B cell (primary cell): ENCODE results near the gene PRM2. TPM values are rescaled to one million over a fixed set of nuclear protein-coding genes. Genes with fewer than 3 reads are reported as not detected.

ENCODE experiments used
- ATAC-seq: fragments of 200-7000 bp; cut with Tn5 transposase; one replicate; pipeline ENCODE4 v1.10.0; 2021; ENCODE audit warnings: low read depth, mild to moderate bottlenecking, moderate number of reproducible peaks, moderate library complexity
- CTCF ChIA-PET: fragments of 350-600 bp; sonication (Branson Sonifier 250); formaldehyde crosslinking; loops from one replicate; lab custom pipeline; 2021; ENCODE audit warnings: antibody characterized with exemption, inconsistent platforms; lab: Charles Lee
- POLR2A ChIA-PET: fragments of 350-600 bp; sonication (Branson Sonifier 250); formaldehyde crosslinking; loops from one replicate; lab custom pipeline; 2021; ENCODE audit warnings: antibody characterized with exemption; lab: Charles Lee
- DNase-seq: peaks from one replicate; pipeline ENCODE4 v3.0.0; 2013
- H2AFZ ChIP-seq: 2 replicates; pipeline ENCODE4 v1.6.1; 2012; ENCODE audit warnings: mild to moderate bottlenecking, low read depth, low read length; ENCODE audit not compliant: insufficient read depth, poor library complexity, severe bottlenecking
- H3K27ac ChIP-seq, 2 donors: 1 replicate in 1 of 2; 2 replicates in 1 of 2; pipeline ENCODE4 v1.5.1; 2012 to 2013; ENCODE audit warnings: low read length in 2 of 2, mild to moderate bottlenecking in 2 of 2, moderate library complexity in 1 of 2
- H3K27me3 ChIP-seq, 4 experiments: fragments of 200-600 bp in 1 of 4; sonication (generic) in 1 of 4; replicated peaks in 1 of 4; 1 replicate in 2 of 4; 2 replicates in 2 of 4; pipeline versions ENCODE4 v1.6.1 to v1.7.0; 2013 to 2016; ENCODE audit warnings: low read length in 3 of 4, mild to moderate bottlenecking in 2 of 4, mixed read lengths in 1 of 4, moderate library complexity in 1 of 4; ENCODE audit not compliant: insufficient read depth in 4 of 4, control insufficient read depth in 3 of 4; ENCODE audit errors: control extremely low read depth in 1 of 4
- H3K36me3 ChIP-seq, 2 experiments: replicated peaks in 1 of 2; 1 replicate in 1 of 2; 2 replicates in 1 of 2; pipeline versions ENCODE4 v1.6.1 to v1.7.1; 2013; ENCODE audit warnings: low read length in 1 of 2; ENCODE audit not compliant: insufficient read depth in 2 of 2, control insufficient read depth in 1 of 2; ENCODE audit errors: control extremely low read depth in 1 of 2, extremely low read depth in 1 of 2
- H3K4me1 ChIP-seq, 2 donors: fragments of 200-600 bp in 1 of 2; sonication (generic) in 1 of 2; 1 replicate in 1 of 2; 2 replicates in 1 of 2; pipeline versions ENCODE4 v1.5.1 to v1.6.1; 2013 to 2017; ENCODE audit warnings: low read length in 2 of 2; ENCODE audit not compliant: control insufficient read depth in 2 of 2, insufficient read depth in 2 of 2
- H3K4me2 ChIP-seq: replicated peaks from 2 replicates; pipeline ENCODE3; 2012; ENCODE audit warnings: mild to moderate bottlenecking, low read depth, low read length; ENCODE audit not compliant: poor library complexity, severe bottlenecking
- H3K4me3 ChIP-seq, 5 experiments: fragments of 200-600 bp in 1 of 5; sonication (generic) in 1 of 5; 1 replicate in 3 of 5; 2 replicates in 2 of 5; pipeline versions ENCODE4 v1.5.1 to v1.7.0; 2011 to 2016; ENCODE audit warnings: low read length in 4 of 5, mild to moderate bottlenecking in 4 of 5, low read depth in 2 of 5, control low read depth in 1 of 5, moderate library complexity in 1 of 5; ENCODE audit not compliant: insufficient read depth in 1 of 5; ENCODE audit errors: control extremely low read depth in 1 of 5, extremely low read depth in 1 of 5
- H3K79me2 ChIP-seq: fragments of 200-600 bp; sonication (generic); one replicate; pipeline ENCODE4 v1.6.0; 2016; ENCODE audit warnings: low read length; ENCODE audit not compliant: control insufficient read depth, insufficient read depth
- H3K9ac ChIP-seq: fragments of 200-600 bp; sonication (generic); 2 replicates; pipeline ENCODE4 v1.6.1; 2017; ENCODE audit warnings: mild to moderate bottlenecking, low read length, moderate library complexity
- H3K9me3 ChIP-seq, 3 donors: one replicate each; pipeline versions ENCODE4 v1.6.1 to v1.7.1; 2013; ENCODE audit warnings: low read length in 2 of 3; ENCODE audit not compliant: control insufficient read depth in 2 of 3, insufficient read depth in 1 of 3; ENCODE audit errors: control extremely low read depth in 1 of 3
- H4K20me1 ChIP-seq: 2 replicates; pipeline ENCODE4 v1.6.0; 2012; ENCODE audit warnings: mild to moderate bottlenecking, low read length; ENCODE audit not compliant: insufficient read depth, control insufficient read depth, poor library complexity, severe bottlenecking
- H3K27ac Mint-ChIP-seq: one replicate; pipeline ENCODE4 v1.8.0; 2021; ENCODE audit warnings: mixed read lengths
- H3K27me3 Mint-ChIP-seq: one replicate; pipeline ENCODE4 v1.8.0; 2021; ENCODE audit warnings: mixed read lengths
- H3K4me1 Mint-ChIP-seq: one replicate; pipeline ENCODE4 v1.8.0; 2021; ENCODE audit warnings: mixed read lengths
- H3K4me3 Mint-ChIP-seq: one replicate; pipeline ENCODE4 v1.8.0; 2021; ENCODE audit warnings: mixed read lengths
- H3K9me3 Mint-ChIP-seq: one replicate; pipeline ENCODE4 v1.8.0; 2022; ENCODE audit warnings: mixed read lengths; ENCODE audit not compliant: insufficient read depth
- EZH2 ChIP-seq: IDR thresholded peaks from 2 replicates; pipeline ENCODE4 v1.6.1; 2012; ENCODE audit warnings: borderline replicate concordance, low read depth, mild to moderate bottlenecking, moderate library complexity, low read length; ENCODE audit not compliant: insufficient read depth, poor library complexity, severe bottlenecking
- WGBS: methylation state at CpG from one replicate; pipeline ENCODE4 v1.1.5; 2013; ENCODE audit warnings: missing lambda C conversion rate; ENCODE audit not compliant: insufficient coverage; 5-methylcytosine and 5-hydroxymethylcytosine counted together
- intact Hi-C: fragments of 100-400 bp; cut with micrococcal nuclease; formaldehyde crosslinking; loops from one replicate; pipeline ENCODE4 v1.10.0; 2022
- polyA minus RNA-seq: library from RNA; depleted of rRNA, polyadenylated mRNA; stranded (reverse); fragments of >200 nt; gene quantifications from 2 replicates; pipeline ENCODE4 v1.2.3, GENCODE V29; 2012
- polyA plus RNA-seq: library from polyadenylated mRNA; depleted of rRNA; stranded (reverse); fragments of >200 nt; gene quantifications from 2 replicates; pipeline ENCODE4 v1.2.3, GENCODE V29; 2012
- total RNA-seq, 2 donors: library from RNA; stranded (reverse); fragments of 120-200 nt in 1 of 2; gene quantifications; 1 replicate in 1 of 2; 2 replicates in 1 of 2; pipeline versions ENCODE4 v1.2.3 to v1.2.4, GENCODE V29; 2013 to 2022
- TF ChIP-seq, protein P1 (sequence below): fragments of 200-600 bp; IDR thresholded peaks from one replicate; pipeline ENCODE4 v1.8.0; 2022; ENCODE audit warnings: antibody characterized with exemption, mild to moderate bottlenecking

Gene PRM2, protein sequence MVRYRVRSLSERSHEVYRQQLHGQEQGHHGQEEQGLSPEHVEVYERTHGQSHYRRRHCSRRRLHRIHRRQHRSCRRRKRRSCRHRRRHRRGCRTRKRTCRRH
- not detected in 2 replicates for total RNA-seq
- total RNA-seq (2013), result not detected
- polyA plus RNA-seq, result not detected in 2 replicates
- not detected in 2 replicates for polyA minus RNA-seq

- H3K27ac Mint-ChIP-seq, result no peak within 1 kb of the TSS
- CTCF ChIA-PET, result interaction anchor here (0.8 kb wide), 1 partner anchor 22 kb away, joined by 3 read pairs; no protein-coding TSS in a partner anchor
- no peak within 1 kb of the TSS for H3K4me3 Mint-ChIP-seq
These were observed at the start of gene PRM2 for GRCh38 chr16:11276143-11276895. PRM2 (minus strand) TSS chr16:11276480; CDS start chr16:11276370, 110 bp downstream.

More at GRCh38 chr16:11276143-11276895, at the start of gene PRM2:
- POLR2A ChIA-PET, result interaction anchor here (0.7 kb wide), 1 partner anchor 96 kb away, joined by 3 read pairs; no protein-coding TSS in a partner anchor
- no peak within 1 kb of the TSS for H3K4me3 ChIP-seq
- H3K4me1 Mint-ChIP-seq, result peaks cover 16% of the 10 kb centered on the region
- peaks cover 0 to 3% (median 0%) of the 10 kb centered on the region in 3 donors for H3K9me3 ChIP-seq
- no peaks in the 10 kb centered on the region for H3K9me3 Mint-ChIP-seq
- intact Hi-C loops, result no loop called here
- no peak for ATAC-seq
- no peak within 1 kb of the TSS for H3K9ac ChIP-seq
- H3K27me3 ChIP-seq, result no peaks in the 10 kb centered on the region
- H3K79me2 ChIP-seq, result no peaks in the 10 kb centered on the region
- no peak within 1 kb of the TSS for H3K4me2 ChIP-seq
- DNase-seq, result no peak
- no peak within 1 kb of the TSS for H3K27ac ChIP-seq
- H3K36me3 ChIP-seq, result no peaks in the 10 kb centered on the region
- WGBS, result 97% methylated on average over 26 of the region's 26 CpGs
- H4K20me1 ChIP-seq, result no peaks in the 10 kb centered on the region
- H2AFZ ChIP-seq, result no peak within 1 kb of the TSS
- no peak for TF ChIP-seq EZH2
- TF ChIP-seq, protein P1, sequence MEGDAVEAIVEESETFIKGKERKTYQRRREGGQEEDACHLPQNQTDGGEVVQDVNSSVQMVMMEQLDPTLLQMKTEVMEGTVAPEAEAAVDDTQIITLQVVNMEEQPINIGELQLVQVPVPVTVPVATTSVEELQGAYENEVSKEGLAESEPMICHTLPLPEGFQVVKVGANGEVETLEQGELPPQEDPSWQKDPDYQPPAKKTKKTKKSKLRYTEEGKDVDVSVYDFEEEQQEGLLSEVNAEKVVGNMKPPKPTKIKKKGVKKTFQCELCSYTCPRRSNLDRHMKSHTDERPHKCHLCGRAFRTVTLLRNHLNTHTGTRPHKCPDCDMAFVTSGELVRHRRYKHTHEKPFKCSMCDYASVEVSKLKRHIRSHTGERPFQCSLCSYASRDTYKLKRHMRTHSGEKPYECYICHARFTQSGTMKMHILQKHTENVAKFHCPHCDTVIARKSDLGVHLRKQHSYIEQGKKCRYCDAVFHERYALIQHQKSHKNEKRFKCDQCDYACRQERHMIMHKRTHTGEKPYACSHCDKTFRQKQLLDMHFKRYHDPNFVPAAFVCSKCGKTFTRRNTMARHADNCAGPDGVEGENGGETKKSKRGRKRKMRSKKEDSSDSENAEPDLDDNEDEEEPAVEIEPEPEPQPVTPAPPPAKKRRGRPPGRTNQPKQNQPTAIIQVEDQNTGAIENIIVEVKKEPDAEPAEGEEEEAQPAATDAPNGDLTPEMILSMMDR, result no peak
- H3K4me1 ChIP-seq, result peaks cover 13 to 15% of the 10 kb centered on the region in 2 donors
- H3K27me3 Mint-ChIP-seq, result no peaks in the 10 kb centered on the region
